ENCODE measurements around the gene WAS.
"Not testable (repeated sequence)": the region's sequence is repeated elsewhere in the genome, so short reads cannot be mapped to it uniquely, and the experiment has no call there.

The WAS gene

GRCh38 chrX:48688531-48689150 lies 5.0 kb downstream of the WAS start:
- TF ChIP-seq CTCF (IDR thresholded peaks at IDR 0.05; ENCODE audit: low read depth, low read length), result no peak
- H3K4me3 ChIP-seq (replicated peaks in 1 of 2; ENCODE audit: low read depth in 2 of 2, low read length in 2 of 2), result no peak overlapping the region
- no peak for DNase-seq (ENCODE audit: low read depth in 2 of 2)

GRCh38 chrX:48689208-48689920 lies 5.8 kb downstream of the WAS start:
- DNase-seq (ENCODE audit: low read depth in 2 of 2), result no peak
- no peak for TF ChIP-seq CTCF (IDR thresholded peaks at IDR 0.05; ENCODE audit: low read depth, low read length)

GRCh38 chrX:48691746-48692145 lies 8.1 kb downstream of the WAS start:
- not testable (repeated sequence) for H3K4me3 ChIP-seq (replicated peaks in 1 of 2; ENCODE audit: low read depth in 2 of 2, low read length in 2 of 2); DNase-seq (ENCODE audit: low read depth in 2 of 2)

More at GRCh38 chrX:48689208-48689920, 5.8 kb downstream of the WAS start:
- no peak overlapping the region for H3K4me3 ChIP-seq (replicated peaks in 1 of 2; ENCODE audit: low read depth in 2 of 2, low read length in 2 of 2)

GRCh38 chrX:48694776-48695533 lies 11.4 kb downstream of the WAS start:
- no peak for DNase-seq (ENCODE audit: low read depth in 2 of 2)
- no peak overlapping the region for H3K4me3 ChIP-seq (replicated peaks in 1 of 2; ENCODE audit: low read depth in 2 of 2, low read length in 2 of 2)
- TF ChIP-seq CTCF (IDR thresholded peaks at IDR 0.05; ENCODE audit: low read depth, low read length), result no peak

- DNase-seq (ENCODE audit: low read depth in 2 of 2), result peak in 1 of 2 donors; percentile 16
These were observed 11.9 kb downstream of the WAS start for GRCh38 chrX:48695534-48695896.

GRCh38 chrX:48695925-48696300 lies 12.3 kb downstream of the WAS start:
- peak overlapping the region; percentile 57 to 59 for H3K4me3 ChIP-seq (replicated peaks in 1 of 2; ENCODE audit: low read depth in 2 of 2, low read length in 2 of 2)
- DNase-seq (ENCODE audit: low read depth in 2 of 2), result no peak
- no peak for TF ChIP-seq CTCF (IDR thresholded peaks at IDR 0.05; ENCODE audit: low read depth, low read length)

More at GRCh38 chrX:48695534-48695896, 11.9 kb downstream of the WAS start:
- H3K4me3 ChIP-seq (replicated peaks in 1 of 2; ENCODE audit: low read depth in 2 of 2, low read length in 2 of 2), result no peak overlapping the region
- TF ChIP-seq CTCF (IDR thresholded peaks at IDR 0.05; ENCODE audit: low read depth, low read length), result no peak

- H3K4me3 ChIP-seq (replicated peaks in 1 of 2; ENCODE audit: low read depth in 2 of 2, low read length in 2 of 2), result peak within 1 kb of the TSS; percentile 57 to 61
- peak; percentile 83 to 90 for DNase-seq (ENCODE audit: low read depth in 2 of 2)
- TF ChIP-seq CTCF (IDR thresholded peaks at IDR 0.05; ENCODE audit: low read depth, low read length), result no peak
These were observed 12.8 kb downstream of the WAS start, which contains the start of gene SUV39H1 for GRCh38 chrX:48696301-48696908. Gene SUV39H1, plus strand, starts transcription at chrX:48696734. Its CDS starts 51 bp downstream, at chrX:48696785.

Data from cardiac fibroblast (primary cell).